PFSK-1 (cell line): ENCODE data around the gene FRMD4A.

Source experiments
- FOXP2 ChIP-seq: optimal IDR thresholded peaks from 2 replicates; pipeline ENCODE3; 2011; ENCODE audit warnings: borderline replicate concordance, control low read depth, inconsistent platforms; ENCODE audit not compliant: insufficient read depth; ENCODE audit errors: extremely low read length, extremely low read depth
- POLR2AphosphoS5 ChIP-seq: IDR thresholded peaks from 2 replicates; pipeline ENCODE4 v1.6.1; 2012; ENCODE audit warnings: low read depth, mild to moderate bottlenecking, control low read depth, low read length, moderate library complexity
- SIN3A ChIP-seq: IDR thresholded peaks from 2 replicates; pipeline ENCODE4 v1.6.1; 2012; ENCODE audit warnings: mild to moderate bottlenecking, low read length, moderate library complexity, borderline replicate concordance; ENCODE audit not compliant: insufficient read depth
- TAF1 ChIP-seq: IDR thresholded peaks from 2 replicates; pipeline ENCODE4 v1.6.1; 2012; ENCODE audit warnings: low read length, control low read depth, borderline replicate concordance; ENCODE audit not compliant: insufficient read depth
- TF ChIP-seq, protein P1 (sequence below), 2 experiments: IDR thresholded peaks; 2 replicates each; pipeline versions ENCODE4 v1.6.1 to v1.8.0; 2011 to 2012; ENCODE audit warnings: low read depth in 2 of 2, low read length in 2 of 2, control low read depth in 1 of 2, inconsistent platforms in 1 of 2, mild to moderate bottlenecking in 1 of 2, moderate library complexity in 1 of 2; ENCODE audit not compliant: insufficient read depth in 1 of 2

The FRMD4A gene

DNA sequence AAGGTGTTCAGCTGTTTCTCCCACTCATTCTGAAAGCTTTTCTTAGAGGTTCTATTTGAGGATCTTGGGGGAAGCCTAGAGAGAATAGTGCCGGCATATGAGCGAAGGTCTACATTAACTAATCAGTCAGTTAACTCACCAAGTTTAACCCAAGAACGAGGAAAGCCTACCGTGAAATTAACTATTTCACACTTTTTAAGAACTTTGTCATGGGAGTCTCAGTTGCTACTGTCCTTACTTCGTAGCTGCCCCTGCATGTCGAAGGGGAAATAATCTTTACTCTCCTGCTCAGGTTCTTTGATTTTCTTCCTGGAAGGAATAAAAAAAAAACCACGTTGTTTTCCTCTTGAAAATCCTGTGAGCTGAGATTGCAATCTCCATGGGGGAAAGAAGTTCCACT is 115.1 kb downstream of the FRMD4A start:
- no peak for TF ChIP-seq SIN3A
- no peak for TF ChIP-seq POLR2AphosphoS5
- no peak for TF ChIP-seq TAF1
- TF ChIP-seq FOXP2: no peak
- TF ChIP-seq, protein P1, sequence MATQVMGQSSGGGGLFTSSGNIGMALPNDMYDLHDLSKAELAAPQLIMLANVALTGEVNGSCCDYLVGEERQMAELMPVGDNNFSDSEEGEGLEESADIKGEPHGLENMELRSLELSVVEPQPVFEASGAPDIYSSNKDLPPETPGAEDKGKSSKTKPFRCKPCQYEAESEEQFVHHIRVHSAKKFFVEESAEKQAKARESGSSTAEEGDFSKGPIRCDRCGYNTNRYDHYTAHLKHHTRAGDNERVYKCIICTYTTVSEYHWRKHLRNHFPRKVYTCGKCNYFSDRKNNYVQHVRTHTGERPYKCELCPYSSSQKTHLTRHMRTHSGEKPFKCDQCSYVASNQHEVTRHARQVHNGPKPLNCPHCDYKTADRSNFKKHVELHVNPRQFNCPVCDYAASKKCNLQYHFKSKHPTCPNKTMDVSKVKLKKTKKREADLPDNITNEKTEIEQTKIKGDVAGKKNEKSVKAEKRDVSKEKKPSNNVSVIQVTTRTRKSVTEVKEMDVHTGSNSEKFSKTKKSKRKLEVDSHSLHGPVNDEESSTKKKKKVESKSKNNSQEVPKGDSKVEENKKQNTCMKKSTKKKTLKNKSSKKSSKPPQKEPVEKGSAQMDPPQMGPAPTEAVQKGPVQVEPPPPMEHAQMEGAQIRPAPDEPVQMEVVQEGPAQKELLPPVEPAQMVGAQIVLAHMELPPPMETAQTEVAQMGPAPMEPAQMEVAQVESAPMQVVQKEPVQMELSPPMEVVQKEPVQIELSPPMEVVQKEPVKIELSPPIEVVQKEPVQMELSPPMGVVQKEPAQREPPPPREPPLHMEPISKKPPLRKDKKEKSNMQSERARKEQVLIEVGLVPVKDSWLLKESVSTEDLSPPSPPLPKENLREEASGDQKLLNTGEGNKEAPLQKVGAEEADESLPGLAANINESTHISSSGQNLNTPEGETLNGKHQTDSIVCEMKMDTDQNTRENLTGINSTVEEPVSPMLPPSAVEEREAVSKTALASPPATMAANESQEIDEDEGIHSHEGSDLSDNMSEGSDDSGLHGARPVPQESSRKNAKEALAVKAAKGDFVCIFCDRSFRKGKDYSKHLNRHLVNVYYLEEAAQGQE (IDR thresholded peaks at IDR 0.05; ENCODE audit: insufficient read depth in 1 of 2, low read depth in 2 of 2, low read length in 2 of 2): no peak

GRCh38 chr10:14211610-14212009 is 119.1 kb downstream of the FRMD4A start:
- no peak for TF ChIP-seq FOXP2
- no peak for TF ChIP-seq TAF1
- TF ChIP-seq, protein P1 (IDR thresholded peaks at IDR 0.05; ENCODE audit: insufficient read depth in 1 of 2, low read depth in 2 of 2, low read length in 2 of 2): no peak
- no peak for TF ChIP-seq SIN3A
- TF ChIP-seq POLR2AphosphoS5: no peak

- TF ChIP-seq TAF1: no peak
- no peak for TF ChIP-seq FOXP2
- TF ChIP-seq, protein P1 (IDR thresholded peaks at IDR 0.05; ENCODE audit: insufficient read depth in 1 of 2, low read depth in 2 of 2, low read length in 2 of 2): no peak
- TF ChIP-seq POLR2AphosphoS5: no peak
- TF ChIP-seq SIN3A: no peak
These were observed 122.5 kb downstream of the FRMD4A start for GRCh38 chr10:14208231-14208630.

GRCh38 chr10:14205233-14205632 is 125.5 kb downstream of the FRMD4A start:
- no peak for TF ChIP-seq TAF1
- TF ChIP-seq FOXP2: no peak
- no peak for TF ChIP-seq SIN3A
- TF ChIP-seq POLR2AphosphoS5: no peak
- TF ChIP-seq, protein P1 (IDR thresholded peaks at IDR 0.05; ENCODE audit: insufficient read depth in 1 of 2, low read depth in 2 of 2, low read length in 2 of 2): no peak

DNA sequence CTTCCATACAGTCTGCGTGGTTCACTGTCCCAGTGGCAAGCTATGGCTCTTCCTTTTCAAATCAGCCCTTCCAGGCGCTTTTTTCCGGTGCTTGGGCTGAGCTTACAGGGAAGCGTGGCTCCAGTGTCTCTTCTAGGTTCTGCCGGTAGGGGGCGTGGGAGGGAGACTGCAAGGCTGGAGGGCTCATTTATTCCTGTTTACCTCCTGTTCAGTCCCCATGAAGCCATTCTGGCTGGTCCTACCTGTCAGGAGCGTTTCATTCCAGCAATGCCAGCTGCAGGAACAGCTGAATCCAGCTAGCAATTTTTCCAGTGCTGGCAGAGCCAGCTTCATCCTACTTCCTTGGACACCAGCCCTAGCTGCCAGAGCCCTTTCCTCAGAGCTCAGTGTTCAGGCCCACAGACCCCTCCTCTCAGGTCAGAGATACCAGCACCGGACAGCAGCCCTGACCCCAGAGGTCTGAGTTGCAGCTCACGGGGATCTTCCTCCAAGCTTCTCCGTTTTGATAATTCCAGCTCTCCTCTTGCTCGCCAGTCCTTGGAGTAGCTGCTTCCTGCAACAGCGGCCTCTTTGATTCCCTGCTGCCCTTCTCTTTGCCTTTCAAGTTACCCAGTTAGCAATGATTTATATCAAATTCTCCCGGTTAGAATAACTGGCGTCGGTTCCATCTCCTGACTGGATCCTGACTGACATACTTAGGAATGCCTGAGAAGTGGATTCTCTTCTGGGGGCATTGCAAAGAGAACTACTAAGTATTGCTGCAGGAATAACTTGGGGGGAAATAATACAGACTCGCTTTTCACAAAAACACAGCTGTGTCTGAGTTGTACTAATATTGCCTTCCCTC is 129.8 kb downstream of the FRMD4A start:
- TF ChIP-seq FOXP2 (no peak), SIN3A (no peak), TAF1 (no peak), POLR2AphosphoS5 (no peak)
- TF ChIP-seq, protein P1 (IDR thresholded peaks at IDR 0.05; ENCODE audit: insufficient read depth in 1 of 2, low read depth in 2 of 2, low read length in 2 of 2): no peak
